Gastrocnemius medialis (tissue), 4 donors: ENCODE measurements around the gene SND1.

Experiments used
- POLR2A ChIP-seq, 2 donors: fragments of 450-650 bp; IDR thresholded peaks; one replicate each; pipeline ENCODE4 v1.6.1; 2017; ENCODE audit warnings: antibody characterized with exemption in 2 of 2, mild to moderate bottlenecking in 2 of 2, moderate library complexity in 2 of 2
- TF ChIP-seq, protein P1 (sequence below), 5 experiments: fragments of 450-650 bp in 3 of 5; fragments of 200-600 bp in 2 of 5; sonication (generic) in 2 of 5; IDR thresholded peaks in 4 of 5; conservative IDR thresholded peaks in 1 of 5; 1 replicate in 4 of 5; 2 replicates in 1 of 5; pipeline ENCODE4 v1.5.1; 2016 to 2019; ENCODE audit warnings: antibody characterized with exemption in 5 of 5, mild to moderate bottlenecking in 3 of 5, moderate library complexity in 3 of 5

DNA sequence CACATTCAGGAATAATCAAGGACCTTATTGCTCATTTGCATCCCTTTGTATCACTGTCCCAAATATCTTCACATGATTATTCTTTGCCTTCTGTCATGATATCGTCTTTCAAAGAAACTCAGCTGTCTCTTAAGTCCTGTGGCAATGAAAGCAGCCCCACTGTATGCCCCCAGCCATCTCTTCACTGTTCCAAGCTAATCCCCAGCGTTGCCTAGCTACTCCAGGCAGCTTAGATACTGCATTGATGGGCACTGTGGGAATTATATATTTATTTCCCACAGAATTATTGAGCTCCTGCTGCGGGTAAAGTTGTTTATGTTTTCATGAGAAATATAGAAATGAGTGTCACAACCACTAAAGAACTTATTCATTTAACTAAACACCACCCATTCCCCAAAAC, 38.8 kb downstream of the SND1 start:
- TF ChIP-seq, protein P1, sequence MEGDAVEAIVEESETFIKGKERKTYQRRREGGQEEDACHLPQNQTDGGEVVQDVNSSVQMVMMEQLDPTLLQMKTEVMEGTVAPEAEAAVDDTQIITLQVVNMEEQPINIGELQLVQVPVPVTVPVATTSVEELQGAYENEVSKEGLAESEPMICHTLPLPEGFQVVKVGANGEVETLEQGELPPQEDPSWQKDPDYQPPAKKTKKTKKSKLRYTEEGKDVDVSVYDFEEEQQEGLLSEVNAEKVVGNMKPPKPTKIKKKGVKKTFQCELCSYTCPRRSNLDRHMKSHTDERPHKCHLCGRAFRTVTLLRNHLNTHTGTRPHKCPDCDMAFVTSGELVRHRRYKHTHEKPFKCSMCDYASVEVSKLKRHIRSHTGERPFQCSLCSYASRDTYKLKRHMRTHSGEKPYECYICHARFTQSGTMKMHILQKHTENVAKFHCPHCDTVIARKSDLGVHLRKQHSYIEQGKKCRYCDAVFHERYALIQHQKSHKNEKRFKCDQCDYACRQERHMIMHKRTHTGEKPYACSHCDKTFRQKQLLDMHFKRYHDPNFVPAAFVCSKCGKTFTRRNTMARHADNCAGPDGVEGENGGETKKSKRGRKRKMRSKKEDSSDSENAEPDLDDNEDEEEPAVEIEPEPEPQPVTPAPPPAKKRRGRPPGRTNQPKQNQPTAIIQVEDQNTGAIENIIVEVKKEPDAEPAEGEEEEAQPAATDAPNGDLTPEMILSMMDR (IDR thresholded peaks at IDR 0.05 in 4 of 5, conservative IDR thresholded peaks at IDR 0.05 in 1 of 5), result no peak
- no peak for TF ChIP-seq POLR2A (IDR thresholded peaks at IDR 0.05)
